NCI-H446 treated with DMSO at 0.1 percent for 48 hours (cell line): ENCODE results near the gene PXDN.
"Not testable (repeated sequence)": the region's sequence is repeated elsewhere in the genome, so short reads cannot be mapped to it uniquely, and the experiment has no call there.

Source experiments
- DNase-seq: peaks from one replicate; lab custom pipeline; 2025; lab: John Stamatoyannopoulos, UW

The PXDN gene

DNA sequence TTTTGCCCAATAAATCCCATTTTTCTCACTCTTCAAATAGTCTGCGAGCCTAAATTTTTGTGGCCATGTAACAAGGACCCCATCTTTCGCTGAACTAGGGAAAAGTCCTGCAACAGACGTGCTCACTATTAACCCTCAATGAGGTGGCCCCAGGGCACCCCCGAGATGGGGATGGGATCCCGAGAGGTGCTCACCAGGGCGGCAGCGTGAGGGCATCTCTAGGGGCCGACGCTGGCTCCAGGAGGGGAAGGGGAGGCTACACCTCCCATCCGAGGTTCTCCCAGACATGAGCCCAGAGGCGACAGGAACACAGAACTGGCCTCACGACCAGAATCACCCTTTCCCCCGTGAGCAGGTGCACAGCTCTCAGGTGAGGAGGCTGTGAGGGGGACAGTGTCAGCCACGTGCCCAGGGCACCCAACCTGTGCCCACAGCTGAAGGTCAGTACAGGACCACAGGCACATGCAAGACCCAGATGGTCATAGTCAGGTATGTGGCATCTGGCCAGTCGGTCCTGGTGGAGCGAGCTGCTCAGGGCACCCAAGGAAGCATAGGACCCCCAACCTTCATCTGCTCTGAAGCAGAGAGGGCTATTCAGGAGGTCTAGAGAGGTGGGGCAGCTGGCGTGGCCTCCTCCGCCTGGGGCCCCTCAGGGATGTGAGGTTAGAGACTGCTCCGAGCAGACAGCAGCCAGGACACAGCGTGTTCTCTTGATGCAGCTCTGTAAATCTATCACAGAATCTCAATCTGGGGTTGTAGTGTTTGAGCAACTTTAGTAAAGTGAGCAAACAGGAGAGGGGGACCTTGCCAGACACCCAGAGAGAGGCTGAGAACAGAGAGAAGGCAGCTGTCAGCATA lies 62.8 kb downstream of the PXDN start:
- DNase-seq: no peak

DNA sequence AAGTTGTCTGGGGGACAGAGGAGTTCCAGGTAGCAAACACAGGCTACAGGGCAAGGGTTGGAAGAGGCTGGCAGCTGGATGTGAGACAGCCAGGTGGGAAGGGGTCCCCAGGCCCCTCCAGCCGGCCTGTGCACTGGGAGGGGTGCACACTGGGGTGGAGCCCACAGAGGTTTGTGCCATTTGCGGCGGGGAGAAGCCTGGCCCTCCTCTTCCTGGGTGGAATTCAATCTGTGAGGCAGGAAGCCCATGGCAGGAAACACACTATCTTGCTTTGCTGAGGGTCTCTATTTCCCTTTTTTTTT lies 63.3 kb downstream of the PXDN start:
- no peak for DNase-seq

- DNase-seq: no peak
These were observed 63.9 kb downstream of the PXDN start for GRCh38 chr2:1680222-1681016.

DNA sequence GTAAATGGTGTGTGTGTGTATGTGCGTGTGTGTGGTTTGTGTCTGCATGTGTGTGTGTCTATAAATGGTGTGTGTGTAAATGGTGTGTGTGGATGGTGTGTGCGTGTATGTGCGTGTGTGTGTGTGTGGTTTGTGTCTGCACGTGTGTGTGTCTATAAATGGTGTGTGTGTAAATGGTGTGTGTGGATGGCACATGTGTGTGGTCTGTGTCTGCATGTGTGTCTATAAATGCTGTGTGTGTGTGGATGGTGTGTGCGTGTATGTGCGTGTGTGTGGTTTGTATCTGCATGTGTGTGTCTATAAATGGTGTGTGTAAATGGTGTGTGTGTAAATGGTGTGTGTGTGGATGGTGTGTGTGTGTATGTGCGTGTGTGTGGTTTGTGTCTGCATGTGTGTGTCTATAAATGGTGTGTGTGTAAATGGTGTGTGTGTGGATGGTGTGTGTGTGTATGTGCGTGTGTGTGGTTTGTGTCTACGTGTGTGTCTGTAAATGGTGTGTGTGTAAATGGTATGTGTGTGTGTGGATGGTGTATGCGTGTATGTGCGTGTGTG lies 64.8 kb downstream of the PXDN start:
- not testable (repeated sequence) for DNase-seq

DNA sequence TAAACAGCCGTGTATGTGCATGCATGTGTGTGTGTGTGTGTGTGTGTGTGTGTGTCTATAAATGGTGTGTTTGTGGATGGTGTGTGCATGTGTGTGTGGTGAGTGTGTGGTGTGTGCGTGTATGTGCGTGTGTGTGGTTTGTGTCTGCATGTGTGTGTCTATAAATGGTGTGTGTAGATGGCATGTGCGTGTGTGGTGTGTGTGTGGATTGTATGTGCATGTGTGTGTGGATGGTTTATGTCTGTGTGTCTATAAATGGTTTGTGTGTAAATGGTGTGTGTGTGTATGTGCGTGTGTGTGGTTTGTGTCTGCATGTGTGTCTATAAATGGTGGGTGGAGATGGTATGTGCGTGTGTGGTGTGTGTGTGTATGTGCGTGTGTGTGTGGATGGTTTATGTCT lies 65.2 kb downstream of the PXDN start:
- DNase-seq: not testable (repeated sequence)

DNA sequence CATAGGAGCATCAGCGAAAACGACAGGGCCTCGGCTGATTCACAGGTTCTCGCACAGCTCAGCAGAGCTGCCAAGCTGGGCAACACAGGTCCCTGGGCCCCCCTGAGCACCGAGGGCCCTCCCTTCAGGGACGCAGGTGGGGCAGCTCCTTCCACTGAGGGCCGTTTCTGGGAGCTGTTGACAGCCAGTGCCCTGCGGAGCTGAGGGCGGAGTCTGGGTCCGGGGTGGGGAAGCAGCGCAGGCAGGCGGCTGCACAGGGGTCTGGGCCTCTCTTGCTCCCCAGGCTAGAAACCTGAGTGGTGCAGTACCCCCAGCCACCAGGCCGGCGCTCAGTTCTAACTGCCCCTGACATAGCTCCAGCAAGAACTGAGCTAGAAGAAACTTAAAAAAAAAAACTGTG lies 65.7 kb downstream of the PXDN start:
- no peak for DNase-seq

GRCh38 chr2:1677821-1678165 lies 66.5 kb downstream of the PXDN start:
- DNase-seq: no peak

GRCh38 chr2:1676913-1677820 lies 67.1 kb downstream of the PXDN start:
- no peak for DNase-seq

GRCh38 chr2:1676091-1676912 lies 68.0 kb downstream of the PXDN start:
- DNase-seq: no peak

GRCh38 chr2:1675633-1676032 lies 68.7 kb downstream of the PXDN start:
- no peak for DNase-seq

GRCh38 chr2:1674766-1675397 lies 69.4 kb downstream of the PXDN start:
- no peak for DNase-seq

DNA sequence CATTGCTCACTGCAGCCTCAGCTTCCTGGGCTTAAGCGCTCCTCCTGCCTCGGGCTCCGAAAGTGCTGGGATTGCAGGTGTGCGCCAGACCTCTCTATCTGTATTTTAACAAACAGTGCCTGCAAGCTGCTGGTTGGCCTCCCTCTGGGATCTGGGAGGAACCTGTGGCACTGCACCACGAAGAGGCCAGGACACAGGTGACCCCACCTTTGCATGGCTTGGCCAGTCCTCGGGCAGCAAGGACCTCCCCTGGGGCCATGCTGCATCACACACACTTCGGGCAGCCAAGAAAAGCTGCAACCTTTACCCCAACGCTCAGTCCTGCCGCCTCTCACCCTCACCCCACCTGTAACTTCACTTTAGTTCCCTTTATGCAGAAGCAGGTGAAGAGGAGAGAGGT lies 70.0 kb downstream of the PXDN start:
- no peak for DNase-seq

DNA sequence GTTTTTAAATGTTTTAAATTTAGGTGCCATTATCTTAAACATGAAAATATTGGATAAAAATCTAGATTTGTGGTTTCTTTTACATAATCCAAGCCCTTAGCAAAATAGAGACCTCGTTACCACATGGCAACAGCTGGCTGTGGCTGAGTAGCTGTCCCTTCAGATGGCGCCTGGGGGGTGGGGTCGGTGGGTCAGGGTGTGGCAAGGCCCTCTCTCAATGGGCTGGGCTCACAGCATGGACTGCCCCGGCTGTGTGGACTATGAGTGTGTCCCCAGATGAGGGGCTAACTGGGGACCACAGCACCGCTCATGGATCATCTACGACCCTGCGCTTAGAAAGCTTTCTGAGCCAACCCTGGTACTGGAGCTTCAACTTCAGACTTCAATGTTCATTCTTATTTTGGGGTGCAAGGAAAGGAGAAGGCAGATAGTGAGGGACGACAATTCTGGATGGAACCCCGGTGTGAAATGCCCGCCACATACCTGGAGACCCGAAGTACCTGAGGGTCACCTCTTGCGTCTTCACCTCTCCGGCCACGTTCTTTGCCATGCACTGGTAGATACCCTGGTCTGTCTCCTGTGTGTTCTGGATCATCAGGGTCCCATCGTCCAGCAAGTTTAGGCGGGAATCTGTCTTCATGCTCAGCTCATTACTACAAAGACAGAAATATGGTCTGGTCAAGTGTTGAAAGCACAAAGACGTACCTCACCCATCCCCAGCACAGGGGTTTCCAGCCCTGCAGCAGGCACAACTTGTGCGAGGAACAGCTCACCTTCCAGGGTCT lies 71.0 kb downstream of the PXDN start:
- DNase-seq: no peak

DNA sequence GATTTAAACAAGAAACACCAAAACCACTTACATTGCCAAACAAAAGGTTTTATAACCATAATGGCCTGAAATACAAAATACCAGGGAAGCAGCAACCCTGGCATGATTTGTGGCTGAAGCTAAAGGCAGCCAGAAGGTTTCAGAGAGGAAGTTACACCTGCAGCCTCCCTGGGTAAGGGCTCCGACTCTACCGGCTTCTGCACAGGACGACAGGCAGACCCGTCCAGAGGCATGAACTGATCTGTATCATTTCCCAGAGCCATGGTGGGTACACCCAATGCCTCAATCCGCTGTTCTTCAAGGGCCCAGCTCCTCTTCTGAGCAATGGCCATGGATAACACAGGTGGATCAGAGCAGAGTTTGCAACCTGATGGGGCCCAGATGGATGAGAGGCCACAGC lies 71.6 kb downstream of the PXDN start:
- no peak for DNase-seq

DNA sequence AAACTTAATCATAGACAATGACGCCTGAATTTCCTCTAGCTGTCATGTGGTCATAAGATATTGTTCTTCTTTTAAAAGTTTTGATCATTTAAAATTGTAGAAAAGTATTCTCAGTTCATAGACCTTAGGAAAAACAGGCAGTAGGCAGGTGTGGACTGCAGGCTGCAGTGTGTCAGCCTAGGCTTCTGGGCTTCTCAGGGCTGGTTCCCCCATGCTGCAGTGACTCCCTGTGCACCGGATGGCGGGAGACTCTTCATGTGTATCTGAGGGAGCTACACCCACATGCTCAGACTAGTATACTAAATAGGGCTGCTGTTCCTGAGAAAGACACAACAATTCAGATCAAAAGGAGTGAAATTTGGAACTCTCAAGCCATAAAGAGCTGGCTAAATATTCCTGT lies 72.4 kb downstream of the PXDN start:
- DNase-seq: no peak

GRCh38 chr2:1670636-1671035 lies 73.7 kb downstream of the PXDN start:
- DNase-seq: no peak

DNA sequence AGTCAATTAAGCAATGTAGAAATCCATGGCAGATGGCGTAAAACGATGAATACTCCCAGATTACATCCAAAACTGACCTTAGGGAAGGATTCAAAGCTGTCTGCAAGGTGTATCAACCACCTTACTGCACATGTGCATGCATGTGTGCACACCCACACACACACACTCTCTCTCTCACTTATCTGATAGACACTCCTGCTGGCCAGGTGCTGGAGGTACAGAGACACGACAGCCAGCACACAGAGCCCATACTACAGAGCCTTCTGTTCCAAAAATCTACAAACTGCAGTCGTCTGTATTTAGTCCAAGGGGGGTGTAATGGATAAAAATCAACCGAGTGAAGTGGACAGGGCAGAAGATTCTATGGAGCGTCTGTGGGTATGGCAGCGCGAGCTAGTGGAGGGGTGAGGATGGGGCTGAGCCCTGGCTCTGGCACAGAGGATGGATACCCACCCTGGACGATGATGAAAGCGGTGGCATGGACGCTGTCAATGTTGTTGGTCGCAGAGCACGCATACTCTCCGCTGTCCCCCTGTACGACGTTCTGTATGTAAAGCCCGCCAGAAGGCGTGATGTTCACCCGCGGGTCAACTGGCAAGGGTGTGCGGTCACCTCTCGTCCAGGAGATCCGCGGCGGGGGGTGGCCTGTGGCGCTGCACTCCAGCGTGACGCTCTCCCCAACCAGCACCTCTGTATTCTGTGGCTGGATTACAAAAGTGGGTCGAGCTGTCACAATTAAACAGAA lies 78.4 kb downstream of the PXDN start:
- no peak for DNase-seq

- no peak for DNase-seq
These were observed 79.6 kb downstream of the PXDN start for GRCh38 chr2:1664698-1665097.

- no peak for DNase-seq
These were observed 80.2 kb downstream of the PXDN start for GRCh38 chr2:1664076-1664605.
